ENCODE data around the gene ATP10A. TPM values are rescaled to one million over a fixed set of nuclear protein-coding genes. Genes with fewer than 3 reads are reported as not detected.

Gene ATP10A
- total RNA-seq, 4 donors from 2014 or later: 1.4 to 10.0 (median 3.6) TPM

GRCh38 chr15:25635191-25635590, 227.9 kb downstream of the ATP10A start:
- in situ Hi-C loops (cut with MboI; ENCODE audit: low pct_ligation_motif_present in 1 of 4, low pct_unique_long_range_greater_than_20kb in 1 of 4, low sequenced_read_pairs in 3 of 4) (no loop called here), intact Hi-C loops (cut with DNase I; ENCODE audit: low total_unique reads) (no loop called here)
- no peaks in the 10 kb centered on the region for H3K27me3 ChIP-seq
- no peak overlapping the region for H3K27ac ChIP-seq
- no peak overlapping the region for H3K4me3 ChIP-seq
- H3K9me3 ChIP-seq: peaks cover 0 to under 1% of the 10 kb centered on the region in 2 donors
- DNase-seq: no peak
- TF ChIP-seq, protein P1, sequence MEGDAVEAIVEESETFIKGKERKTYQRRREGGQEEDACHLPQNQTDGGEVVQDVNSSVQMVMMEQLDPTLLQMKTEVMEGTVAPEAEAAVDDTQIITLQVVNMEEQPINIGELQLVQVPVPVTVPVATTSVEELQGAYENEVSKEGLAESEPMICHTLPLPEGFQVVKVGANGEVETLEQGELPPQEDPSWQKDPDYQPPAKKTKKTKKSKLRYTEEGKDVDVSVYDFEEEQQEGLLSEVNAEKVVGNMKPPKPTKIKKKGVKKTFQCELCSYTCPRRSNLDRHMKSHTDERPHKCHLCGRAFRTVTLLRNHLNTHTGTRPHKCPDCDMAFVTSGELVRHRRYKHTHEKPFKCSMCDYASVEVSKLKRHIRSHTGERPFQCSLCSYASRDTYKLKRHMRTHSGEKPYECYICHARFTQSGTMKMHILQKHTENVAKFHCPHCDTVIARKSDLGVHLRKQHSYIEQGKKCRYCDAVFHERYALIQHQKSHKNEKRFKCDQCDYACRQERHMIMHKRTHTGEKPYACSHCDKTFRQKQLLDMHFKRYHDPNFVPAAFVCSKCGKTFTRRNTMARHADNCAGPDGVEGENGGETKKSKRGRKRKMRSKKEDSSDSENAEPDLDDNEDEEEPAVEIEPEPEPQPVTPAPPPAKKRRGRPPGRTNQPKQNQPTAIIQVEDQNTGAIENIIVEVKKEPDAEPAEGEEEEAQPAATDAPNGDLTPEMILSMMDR (IDR thresholded peaks at IDR 0.05): no peak
- TF ChIP-seq POLR2A (IDR thresholded peaks at IDR 0.05) (no peak), EP300 (IDR thresholded peaks at IDR 0.05; ENCODE audit: low read depth) (no peak), POLR2AphosphoS5 (IDR thresholded peaks at IDR 0.05) (no peak)
- H3K4me1 ChIP-seq: no peaks in the 10 kb centered on the region
- no peaks in the 10 kb centered on the region for H3K36me3 ChIP-seq

DNA sequence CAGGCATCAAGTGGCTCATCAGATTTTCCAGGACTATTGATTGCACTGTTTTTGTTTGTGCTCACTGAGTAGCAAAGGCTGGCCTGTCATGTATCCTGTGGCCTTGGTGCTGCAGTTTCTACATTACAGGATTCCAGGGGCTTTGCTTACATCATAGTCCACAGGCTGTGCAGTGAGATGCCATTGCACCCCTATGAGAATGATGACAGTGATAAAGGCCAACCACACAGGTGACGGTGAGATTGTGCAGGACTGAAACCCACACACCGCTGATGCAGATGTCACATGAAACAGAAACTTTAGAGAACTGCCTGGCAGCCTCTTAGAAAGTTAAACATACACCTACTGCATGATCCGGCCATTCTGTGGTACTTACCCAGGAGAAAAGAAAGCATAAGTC, 229.3 kb downstream of the ATP10A start:
- H3K27me3 ChIP-seq: no peaks in the 10 kb centered on the region
- WGBS, 2 donors (ENCODE audit: low coverage in 1 of 2): 64% methylated on average over 2 of the region's 3 CpGs; no CpG with 5 or more reads in 1 of the 2 donors

GRCh38 chr15:25631971-25632370, 231.2 kb downstream of the ATP10A start:
- in situ Hi-C loops (cut with MboI; ENCODE audit: low pct_ligation_motif_present in 1 of 4, low pct_unique_long_range_greater_than_20kb in 1 of 4, low sequenced_read_pairs in 3 of 4): no loop called here
- Histone ChIP-seq H3K27ac (no peak overlapping the region), H3K4me1 (no peaks in the 10 kb centered on the region), H3K27me3 (no peaks in the 10 kb centered on the region), H3K4me3 (no peak overlapping the region), H3K36me3 (no peaks in the 10 kb centered on the region), H3K9me3 (peaks cover 0 to 3% of the 10 kb centered on the region in 2 donors)
- TF ChIP-seq POLR2A (IDR thresholded peaks at IDR 0.05) (no peak), POLR2AphosphoS5 (IDR thresholded peaks at IDR 0.05) (no peak), EP300 (IDR thresholded peaks at IDR 0.05; ENCODE audit: low read depth) (no peak)
- TF ChIP-seq, protein P1 (IDR thresholded peaks at IDR 0.05): no peak
- intact Hi-C loops (cut with DNase I; ENCODE audit: low total_unique reads): no loop called here
- 71 to 75% methylated on average over 5 to 8 of the region's 8 CpGs for WGBS, 2 donors (ENCODE audit: low coverage in 1 of 2)
- no peak for DNase-seq

More for the DNA sequence above, 229.3 kb downstream of the ATP10A start:
- intact Hi-C loops (cut with DNase I; ENCODE audit: low total_unique reads): no loop called here
- in situ Hi-C loops (cut with MboI; ENCODE audit: low pct_ligation_motif_present in 1 of 4, low pct_unique_long_range_greater_than_20kb in 1 of 4, low sequenced_read_pairs in 3 of 4): no loop called here
- TF ChIP-seq, protein P1 (IDR thresholded peaks at IDR 0.05): no peak
- TF ChIP-seq EP300 (IDR thresholded peaks at IDR 0.05; ENCODE audit: low read depth) (no peak), POLR2A (IDR thresholded peaks at IDR 0.05) (no peak)
- no peak for DNase-seq
- Histone ChIP-seq H3K4me3 (no peak overlapping the region), H3K9me3 (peaks cover 0 to 3% of the 10 kb centered on the region in 2 donors), H3K36me3 (no peaks in the 10 kb centered on the region), H3K27ac (no peak overlapping the region), H3K4me1 (no peaks in the 10 kb centered on the region)

Small RNA genes within 50 kb of the gene (small RNA-seq; reads per million reads assigned to genes)
- gene MIR4715 (0 reads per million in 4 donors), gene RNA5SP390 (0 reads per million in 4 donors)
